HEK293 (cell line): Measurements from ENCODE around the gene TCF7L1.

Experiments used
- CTCF ChIA-PET: fragments of 350-600 bp; formaldehyde crosslinking; extraction: SDS; loops from one replicate; lab custom pipeline; 2021; ENCODE audit warnings: antibody characterized with exemption; lab: Yijun Ruan, JAX
- POLR2A ChIA-PET: fragments of 300-600 bp; formaldehyde crosslinking; extraction: SDS; loops from one replicate; lab custom pipeline; 2020; ENCODE audit warnings: antibody characterized with exemption, inconsistent platforms; lab: Yijun Ruan, JAX
- H3K27ac ChIP-seq: fragments of 200-500 bp; sonication (Bioruptor generic); 2 replicates; pipeline ENCODE4 v1.5.1; 2014; ENCODE audit warnings: low read depth, low read length, control low read depth, inconsistent platforms; ENCODE audit errors: extremely low read depth
- H3K36me3 ChIP-seq, 2 experiments: fragments of 200-500 bp in 1 of 2; sonication (Bioruptor generic) in 1 of 2; 1 replicate in 1 of 2; 2 replicates in 1 of 2; pipeline ENCODE4 v1.5.1; 2014 to 2017; ENCODE audit warnings: inconsistent platforms in 2 of 2, low read length in 2 of 2; ENCODE audit not compliant: control insufficient read depth in 2 of 2, insufficient read depth in 1 of 2
- H3K4me1 ChIP-seq: fragments of 200-500 bp; sonication (Bioruptor generic); 2 replicates; pipeline ENCODE4 v1.5.1; 2014; ENCODE audit warnings: mild to moderate bottlenecking, low read length, inconsistent platforms; ENCODE audit not compliant: control insufficient read depth, insufficient read depth
- H3K4me3 ChIP-seq: 2 replicates; pipeline ENCODE4 v1.5.1; 2011; ENCODE audit warnings: low read depth, mild to moderate bottlenecking, control low read depth, low read length, moderate library complexity
- H3K9me3 ChIP-seq: fragments of 200-500 bp; sonication (Bioruptor generic); 2 replicates; pipeline ENCODE4 v1.5.1; 2014; ENCODE audit warnings: low read depth, low read length, inconsistent platforms; ENCODE audit not compliant: control insufficient read depth, insufficient read depth
- ATF2 ChIP-seq: fragments of 450-650 bp; formaldehyde crosslinking; IDR thresholded peaks from 2 replicates; pipeline ENCODE4 v1.5.1; 2016; ENCODE audit warnings: missing biosample characterization, missing genetic modification characterization, low read depth
- BCL11B ChIP-seq: fragments of 450-650 bp; formaldehyde crosslinking; IDR thresholded peaks from 2 replicates; pipeline ENCODE4 v1.5.1; 2016; ENCODE audit warnings: low read depth, missing biosample characterization, missing genetic modification characterization
- GLI2 ChIP-seq: fragments of 450-650 bp; formaldehyde crosslinking; IDR thresholded peaks from 2 replicates; pipeline ENCODE4; 2017; ENCODE audit warnings: missing biosample characterization, missing genetic modification characterization, low read depth, borderline replicate concordance
- GLI4 ChIP-seq: fragments of 450-650 bp; formaldehyde crosslinking; IDR thresholded peaks from 2 replicates; pipeline ENCODE4 v1.5.1; 2016; ENCODE audit warnings: missing biosample characterization, missing genetic modification characterization
- PRDM10 ChIP-seq: fragments of 450-650 bp; formaldehyde crosslinking; IDR thresholded peaks from 2 replicates; pipeline ENCODE4 v1.5.1; 2016; ENCODE audit warnings: missing biosample characterization, missing genetic modification characterization
- ZNF114 ChIP-seq: fragments of 450-650 bp; formaldehyde crosslinking; IDR thresholded peaks from 2 replicates; pipeline ENCODE4 v1.5.0; 2017; ENCODE audit warnings: missing biosample characterization, missing genetic modification characterization
- ZNF362 ChIP-seq: fragments of 450-650 bp; formaldehyde crosslinking; IDR thresholded peaks from 2 replicates; pipeline ENCODE4 v1.5.1; 2016; ENCODE audit warnings: missing biosample characterization, missing genetic modification characterization
- ZNF37A ChIP-seq: fragments of 450-650 bp; IDR thresholded peaks from 2 replicates; pipeline ENCODE4 v1.5.1; 2018; ENCODE audit warnings: missing biosample characterization, missing genetic modification characterization
- ZNF433 ChIP-seq: fragments of 450-650 bp; formaldehyde crosslinking; IDR thresholded peaks from 2 replicates; pipeline ENCODE4 v1.5.1; 2016; ENCODE audit warnings: missing biosample characterization, missing genetic modification characterization, low read depth
- ZNF473 ChIP-seq: fragments of 450-650 bp; formaldehyde crosslinking; IDR thresholded peaks from 2 replicates; pipeline ENCODE4 v1.5.1; 2017; ENCODE audit warnings: missing biosample characterization, missing genetic modification characterization
- ZNF544 ChIP-seq: fragments of 450-650 bp; formaldehyde crosslinking; IDR thresholded peaks from 2 replicates; pipeline ENCODE4 v1.5.0; 2017; ENCODE audit warnings: missing biosample characterization, missing genetic modification characterization
- ZNF596 ChIP-seq: fragments of 450-650 bp; IDR thresholded peaks from 2 replicates; pipeline ENCODE4 v1.5.0; 2018; ENCODE audit warnings: missing biosample characterization, mild to moderate bottlenecking, missing genetic modification characterization, moderate library complexity
- ZNF645 ChIP-seq: fragments of 450-650 bp; formaldehyde crosslinking; IDR thresholded peaks from 2 replicates; pipeline ENCODE4; 2016; ENCODE audit warnings: missing biosample characterization, missing genetic modification characterization
- ZNF677 ChIP-seq: fragments of 450-650 bp; IDR thresholded peaks from 2 replicates; pipeline ENCODE4 v1.5.0; 2018; ENCODE audit warnings: missing biosample characterization, mild to moderate bottlenecking, missing genetic modification characterization, moderate library complexity
- ZNF791 ChIP-seq: fragments of 450-650 bp; formaldehyde crosslinking; IDR thresholded peaks from 2 replicates; pipeline ENCODE4 v1.5.1; 2016; ENCODE audit warnings: missing biosample characterization, missing genetic modification characterization

TCF7L1 gene

GRCh38 chr2:85173909-85174308 lies 40.7 kb downstream of the TCF7L1 start (continued):
- no peak for TF ChIP-seq ZNF677 (tag by site-specific recombination)
- TF ChIP-seq, all 188 proteins: peak for 0

GRCh38 chr2:85174943-85175342 lies 41.8 kb downstream of the TCF7L1 start:
- Histone ChIP-seq H3K4me3 (no peak overlapping the region), H3K27ac (0 out of 2 replicates have a peak overlapping the region, but pooled peaks have one; percentile 24), H3K36me3 (no peaks in the 10 kb centered on the region)

More at GRCh38 chr2:85174943-85175342, 41.8 kb downstream of the TCF7L1 start:
- Histone ChIP-seq H3K9me3 (no peaks in the 10 kb centered on the region), H3K4me1 (peaks cover 16% of the 10 kb centered on the region)
- no peak for TF ChIP-seq ZNF791 (tag by site-specific recombination)
- TF ChIP-seq ATF2: no peak
- TF ChIP-seq ZNF433 (tag by site-specific recombination): no peak
- TF ChIP-seq ZNF677 (tag by site-specific recombination): no peak
- no peak for TF ChIP-seq ZNF544
- TF ChIP-seq ZNF114: no peak
- TF ChIP-seq ZNF37A (tag by site-specific recombination): no peak
- no peak for TF ChIP-seq GLI2
- no peak for TF ChIP-seq BCL11B
- TF ChIP-seq PRDM10 (tag by site-specific recombination): no peak
- no peak for TF ChIP-seq ZNF362 (tag by site-specific recombination)
- no peak for TF ChIP-seq ZNF596 (tag by site-specific recombination)
- no peak for TF ChIP-seq ZNF473 (tag by site-specific recombination)
- TF ChIP-seq GLI4 (tag by site-specific recombination): no peak
- no peak for TF ChIP-seq ZNF645
- ChIA-PET CTCF (interaction anchor here (0.5 to 1.2 kb wide), 3 partner anchors 63 to 126 kb away, joined by 3 to 7 read pairs (median 3); no protein-coding TSS in a partner anchor), POLR2A (no interaction called here)
